GM18505 (cell line): Measurements from ENCODE around the gene PRDX1.

ENCODE experiments used
- ATAC-seq: cut with Tn5 transposase; IDR thresholded peaks from one replicate; pipeline ENCODE4 v1.9.1; 2021; ENCODE audit not compliant: unreplicated experiment
- POLR2A ChIP-seq: IDR thresholded peaks from 4 replicates; pipeline ENCODE4 v1.6.1; 2011; ENCODE audit warnings: borderline replicate concordance; ENCODE audit not compliant: insufficient read depth, insufficient read length; ENCODE audit errors: extremely low read depth

PRDX1 gene

DNA sequence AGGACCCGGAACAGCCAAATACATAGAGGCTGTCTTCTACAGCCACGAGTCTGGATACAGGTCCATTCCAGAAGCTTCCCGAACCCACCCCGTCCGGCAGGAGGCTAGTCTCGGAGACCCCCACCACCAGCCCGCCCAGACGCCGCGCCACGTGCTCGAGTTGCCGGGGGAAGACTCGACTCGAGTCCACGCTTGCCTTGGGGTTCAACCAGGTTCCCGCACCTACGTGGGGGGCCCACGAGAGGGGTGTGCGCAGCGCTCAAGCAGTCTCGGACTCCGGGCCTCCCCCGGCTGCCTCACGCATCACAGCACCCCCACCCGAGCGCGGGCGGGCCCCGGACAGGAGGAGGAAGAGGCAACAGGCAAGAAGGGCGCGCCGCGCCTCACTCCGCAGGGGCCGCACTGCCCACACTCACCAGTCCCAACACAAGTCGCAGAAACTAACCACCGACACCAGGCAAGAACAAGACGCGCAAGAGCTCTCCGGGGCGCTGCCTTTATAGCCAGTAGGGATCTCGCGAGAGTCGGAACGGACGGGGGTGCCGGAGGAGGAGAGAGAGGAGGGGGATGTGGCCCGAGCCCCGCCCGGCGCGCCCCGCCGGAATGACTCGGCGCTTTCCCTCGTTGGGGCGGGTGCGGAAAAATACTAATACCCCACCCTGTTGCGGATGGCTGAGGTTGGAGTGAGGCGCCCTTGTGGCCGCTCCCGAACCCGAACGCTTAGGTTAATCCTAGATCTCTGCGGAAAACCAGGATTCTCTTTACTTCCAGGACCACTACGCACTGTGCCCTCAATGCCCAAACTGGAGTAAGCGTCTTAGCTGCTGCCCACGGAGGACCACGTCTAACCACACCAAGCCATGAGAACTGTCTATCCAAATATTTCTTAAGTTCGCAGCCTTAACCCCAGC lies at the start of gene PRDX1:
PRDX1 (minus strand) TSS at position 472 of the 911 bp plus-strand sequence. CDS start 2,841 bp downstream, outside the sequence.
- ATAC-seq, result peak; percentile 79
- peak; percentile 100 for TF ChIP-seq POLR2A

DNA sequence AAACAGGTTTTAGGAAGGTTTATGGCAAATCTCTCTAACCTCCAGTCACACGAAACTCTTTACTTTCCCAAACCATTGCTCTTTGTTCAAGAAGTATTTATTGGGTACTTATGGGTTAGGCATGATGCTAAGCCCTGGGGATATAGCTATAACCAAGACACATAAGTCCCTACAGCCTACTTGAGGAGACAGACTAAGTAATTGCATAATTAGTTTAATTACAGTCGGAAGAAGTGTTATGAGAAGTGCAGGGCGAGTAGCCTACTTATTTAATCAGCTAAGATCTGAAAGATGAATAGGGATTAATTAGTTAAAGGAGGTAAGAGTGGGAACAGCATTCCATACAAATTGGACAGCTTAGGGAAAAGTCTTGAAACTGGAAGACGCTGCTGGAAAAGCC lies 48.9 kb upstream of the PRDX1 start:
- no peak for ATAC-seq

DNA sequence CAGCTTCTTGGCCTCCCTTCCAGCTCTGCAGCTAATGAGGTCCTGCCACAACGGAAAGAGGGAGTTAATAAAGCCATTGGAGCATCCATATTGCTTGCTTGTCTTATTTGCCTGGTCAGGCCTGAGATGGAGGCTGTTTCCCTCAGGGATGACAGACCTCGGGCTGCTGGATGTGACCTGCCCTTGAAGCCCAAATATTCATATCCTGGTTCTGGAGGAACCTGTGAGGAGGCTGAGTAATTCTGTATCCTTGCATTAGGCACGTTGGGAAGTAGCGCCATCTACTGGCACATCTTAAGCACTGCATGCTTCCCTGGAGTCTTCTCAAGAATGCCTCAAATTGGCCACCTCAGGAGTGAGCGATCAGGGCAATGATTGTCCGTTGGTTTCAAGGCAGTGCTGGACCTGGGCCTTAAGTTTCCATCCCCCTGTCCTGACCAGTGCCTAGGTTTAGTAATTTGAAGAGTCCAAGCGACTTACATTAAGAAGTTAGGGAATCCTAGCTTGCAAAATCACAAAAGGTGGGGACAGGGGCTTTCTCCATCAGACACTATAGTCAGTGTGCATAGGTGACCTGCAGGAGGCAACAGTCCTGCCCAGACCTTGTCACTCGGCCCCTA lies 48.4 kb upstream of the PRDX1 start:
- peak; percentile 31 for TF ChIP-seq POLR2A
- ATAC-seq, result no peak

More for the DNA sequence above, 48.9 kb upstream of the PRDX1 start:
- TF ChIP-seq POLR2A, result no peak

DNA sequence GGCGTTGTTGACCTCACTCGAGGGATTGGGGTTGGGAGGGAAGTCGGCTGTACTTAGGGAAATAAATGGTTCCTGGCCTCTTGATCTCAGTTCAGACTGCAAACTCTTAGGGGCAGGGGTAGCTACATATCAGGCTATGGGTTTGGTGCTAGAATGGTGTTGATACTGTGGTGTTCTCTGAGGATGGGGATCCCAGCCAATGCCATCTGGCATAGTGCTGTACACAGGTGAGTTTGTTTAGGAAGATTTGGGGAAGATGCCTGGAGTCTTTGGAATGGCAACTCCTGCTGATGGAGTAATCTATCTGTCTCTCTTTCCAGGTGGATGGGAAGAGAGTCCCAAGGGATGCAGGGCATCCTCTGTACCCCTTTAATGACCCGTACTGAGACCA lies 47.9 kb upstream of the PRDX1 start:
- TF ChIP-seq POLR2A, result no peak

DNA sequence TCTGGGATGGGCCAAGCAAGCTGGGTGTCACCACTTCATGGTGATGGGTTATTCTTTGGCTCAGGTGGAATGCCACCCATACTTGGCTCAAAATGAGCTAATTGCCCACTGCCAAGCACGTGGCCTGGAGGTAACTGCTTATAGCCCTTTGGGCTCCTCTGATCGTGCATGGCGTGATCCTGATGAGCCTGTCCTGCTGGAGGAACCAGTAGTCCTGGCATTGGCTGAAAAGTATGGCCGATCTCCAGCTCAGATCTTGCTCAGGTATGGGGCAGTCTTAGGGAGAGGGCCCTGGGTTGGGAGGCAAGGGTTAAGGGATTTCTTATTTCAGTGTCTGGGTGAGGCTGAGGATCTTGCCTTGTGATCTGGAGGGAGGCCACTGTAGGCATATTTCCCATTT lies 46.7 kb upstream of the PRDX1 start:
- no peak for ATAC-seq
- no peak for TF ChIP-seq POLR2A

More for the DNA sequence above, 47.9 kb upstream of the PRDX1 start:
- ATAC-seq, result no peak

DNA sequence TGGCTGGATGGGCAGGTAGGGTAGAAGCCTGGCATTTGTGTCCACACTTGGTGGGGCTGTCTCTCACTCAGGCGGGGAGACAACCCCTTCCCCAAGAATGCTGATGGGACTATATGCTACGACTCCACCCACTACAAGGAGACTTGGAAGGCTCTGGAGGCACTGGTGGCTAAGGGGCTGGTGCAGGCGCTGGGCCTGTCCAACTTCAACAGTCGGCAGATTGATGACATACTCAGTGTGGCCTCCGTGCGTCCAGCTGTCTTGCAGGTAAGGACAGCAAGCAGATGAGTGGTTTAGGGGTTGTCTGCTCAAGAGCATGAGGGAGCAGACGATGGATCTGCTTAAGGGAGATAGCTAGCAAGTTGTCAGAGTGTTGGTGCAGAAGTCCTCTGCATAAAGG lies 46.2 kb upstream of the PRDX1 start:
- no peak for ATAC-seq
- TF ChIP-seq POLR2A, result no peak

DNA sequence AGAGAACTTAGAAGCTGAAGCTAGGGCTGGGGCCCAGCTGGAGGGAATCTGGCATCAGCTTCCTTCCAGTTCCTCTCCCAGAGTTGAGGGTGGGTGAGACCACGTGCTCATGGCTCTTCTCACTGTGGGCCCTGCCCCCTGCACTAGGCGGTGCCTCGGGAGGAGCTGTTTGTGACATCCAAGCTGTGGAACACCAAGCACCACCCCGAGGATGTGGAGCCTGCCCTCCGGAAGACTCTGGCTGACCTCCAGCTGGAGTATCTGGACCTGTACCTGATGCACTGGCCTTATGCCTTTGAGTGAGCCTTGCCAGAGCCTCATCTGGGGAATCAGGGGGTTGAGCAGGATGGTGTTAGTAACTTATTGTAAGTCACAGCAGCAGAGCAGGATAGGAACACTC lies 45.0 kb upstream of the PRDX1 start:
- no peak for ATAC-seq

DNA sequence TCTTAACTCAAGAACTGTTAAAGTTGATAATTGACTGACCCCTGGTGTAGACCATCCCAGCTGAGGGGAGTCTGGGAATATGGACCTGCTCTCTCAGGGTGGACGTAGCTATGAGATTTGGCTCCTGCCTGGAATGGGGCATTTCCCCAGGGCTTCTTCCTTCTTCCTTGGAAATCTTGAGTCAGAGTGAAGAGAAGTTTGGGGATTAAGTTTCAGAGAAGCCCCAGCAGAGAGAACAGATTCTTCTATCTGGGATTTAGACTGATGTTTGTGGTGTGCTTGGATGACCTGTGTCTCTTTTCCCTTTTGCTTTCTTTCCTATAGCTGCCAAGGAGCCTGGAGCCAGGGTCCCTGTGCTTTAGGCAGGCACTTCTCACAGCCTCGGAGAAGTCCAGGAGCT lies 42.2 kb upstream of the PRDX1 start:
- ATAC-seq, result no peak
- no peak for TF ChIP-seq POLR2A

More for the DNA sequence above, 45.0 kb upstream of the PRDX1 start:
- no peak for TF ChIP-seq POLR2A

DNA sequence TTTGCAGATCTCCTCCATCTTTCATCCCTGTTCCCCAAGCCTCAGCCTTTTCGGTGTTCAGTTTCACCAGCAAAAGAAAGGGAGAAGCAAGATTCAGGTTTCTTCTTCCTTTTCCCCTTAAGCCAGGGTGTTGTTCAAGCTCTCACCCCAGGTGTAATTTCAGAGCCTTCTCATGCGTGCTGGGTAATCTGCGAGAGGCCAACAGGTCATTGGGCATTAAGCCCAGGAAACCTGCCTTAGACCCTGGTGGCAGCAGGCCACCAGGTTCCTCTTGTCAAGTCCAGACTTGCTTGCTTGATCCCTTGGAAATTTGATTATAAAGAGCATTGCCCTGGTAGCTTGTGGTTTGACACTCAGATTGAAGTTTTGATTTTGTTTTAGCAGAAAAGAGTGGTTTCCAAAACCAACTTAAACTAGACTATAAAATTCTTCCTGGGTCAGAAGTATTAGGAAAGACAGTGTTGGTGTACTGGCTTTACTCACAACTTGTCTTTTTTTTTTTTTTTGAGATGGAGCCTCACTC lies 35.8 kb upstream of the PRDX1 start:
- no peak for ATAC-seq
- no peak for TF ChIP-seq POLR2A

DNA sequence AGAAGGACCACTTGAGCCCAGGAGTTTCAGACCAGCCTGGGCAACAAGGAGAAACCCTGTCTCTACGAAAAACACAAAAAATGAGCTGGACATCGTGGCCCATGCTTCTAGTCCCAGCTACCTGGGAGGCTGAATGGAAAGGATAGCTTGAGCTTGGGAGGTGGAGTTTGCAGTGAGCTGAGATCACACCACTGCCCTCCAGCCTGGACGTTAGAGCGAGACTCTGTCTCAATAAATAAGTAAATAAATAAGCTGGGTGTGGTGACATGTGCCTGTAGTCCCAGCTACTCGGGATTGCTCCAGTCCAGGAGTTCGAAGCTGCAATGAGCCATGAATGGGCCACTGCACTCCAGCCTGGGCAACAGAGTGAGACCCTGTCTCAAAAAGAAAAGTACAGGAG lies 32.5 kb upstream of the PRDX1 start:
- TF ChIP-seq POLR2A, result no peak
- no peak for ATAC-seq

DNA sequence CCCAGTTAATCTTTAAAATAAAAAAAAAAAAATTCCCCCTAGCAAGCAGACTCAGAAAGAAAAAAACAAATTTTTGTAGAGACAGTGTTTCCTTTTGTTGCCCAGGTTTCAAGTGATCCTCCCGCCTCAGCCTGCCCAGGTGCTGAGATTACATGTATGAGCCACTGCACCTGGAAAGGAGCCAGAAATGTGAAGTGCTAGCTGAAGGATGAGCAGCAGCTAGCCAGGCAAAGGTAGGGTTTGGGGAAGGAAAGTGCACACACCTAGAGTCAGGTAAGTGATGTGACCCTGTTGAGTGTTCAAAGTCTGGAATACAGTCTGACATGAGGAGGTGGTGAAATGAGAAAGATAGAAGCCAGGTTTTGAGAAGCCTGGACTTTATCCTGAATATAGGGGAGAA lies 30.6 kb upstream of the PRDX1 start:
- no peak for TF ChIP-seq POLR2A
- no peak for ATAC-seq

DNA sequence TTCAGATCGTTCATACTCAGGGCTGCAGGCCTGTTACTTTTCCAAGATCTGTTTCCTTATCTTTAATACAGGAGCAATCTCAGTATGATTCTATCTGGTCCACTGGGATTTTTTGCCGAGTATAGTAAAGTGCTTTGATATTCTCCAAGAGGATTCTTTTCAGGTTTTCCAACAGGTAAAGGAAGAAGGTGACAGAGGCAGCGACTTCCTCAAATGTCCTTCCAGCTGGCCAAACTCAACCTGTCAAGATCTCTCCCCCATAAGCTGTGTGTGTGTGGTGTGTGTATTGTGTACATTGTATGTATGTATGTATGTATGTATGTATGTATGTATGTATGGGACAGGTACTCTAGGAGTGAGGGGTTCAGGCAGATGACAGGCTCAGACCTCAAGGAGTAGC lies 30.0 kb upstream of the PRDX1 start:
- no peak for TF ChIP-seq POLR2A
- ATAC-seq, result no peak

DNA sequence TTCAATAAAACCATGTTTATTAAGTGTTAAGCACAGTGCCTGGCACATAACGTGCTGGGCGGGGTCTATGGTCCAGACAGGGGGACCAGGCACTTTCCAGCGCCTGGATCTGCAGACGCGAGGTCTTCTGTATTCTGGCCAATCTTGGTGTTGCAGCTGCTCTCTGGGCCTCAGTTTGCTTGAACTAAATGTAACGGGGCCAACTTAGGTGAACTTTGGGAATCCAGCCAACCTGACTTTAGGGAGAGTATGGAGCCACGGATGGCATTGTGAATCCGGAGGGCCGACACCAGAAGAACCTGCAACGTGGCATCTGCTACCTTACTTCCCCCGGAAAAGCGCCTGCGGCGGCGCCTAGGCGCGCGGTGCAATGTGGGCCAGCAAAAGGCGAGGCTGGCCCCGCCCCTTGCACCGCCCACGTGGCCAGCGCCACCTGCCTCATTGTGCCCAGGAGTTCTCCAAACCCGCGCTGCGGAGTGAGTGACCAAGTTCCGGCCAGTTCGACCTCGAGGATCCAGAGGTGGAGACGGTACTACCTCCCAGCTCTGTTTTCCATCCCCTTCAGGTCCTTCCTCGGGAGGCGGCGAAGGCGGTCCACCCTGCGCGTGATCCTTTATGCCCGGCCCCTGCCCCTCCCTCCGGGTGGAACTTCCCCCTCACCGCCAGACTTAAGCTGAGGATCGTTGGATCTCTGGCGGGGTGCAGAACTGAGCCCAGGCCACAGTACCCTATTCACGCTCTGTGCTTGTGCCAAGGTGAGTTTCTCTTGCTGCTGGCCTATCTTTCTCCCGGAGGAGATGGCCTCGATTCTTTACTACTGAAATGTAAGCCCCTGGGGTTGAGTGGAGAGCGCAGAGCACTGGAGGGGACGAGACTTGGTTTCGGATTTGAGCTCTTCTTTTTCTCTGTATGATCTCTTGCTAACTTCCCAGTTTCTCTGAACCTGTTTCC lies 29.0 kb upstream of the PRDX1 start, which contains the start of gene AKR1A1:
AKR1A1 (plus strand) TSS at position 426 of the 951 bp plus-strand sequence. CDS start 10,969 bp downstream, outside the sequence.
- peak; percentile 83 for ATAC-seq
- TF ChIP-seq POLR2A, result peak; percentile 95

DNA sequence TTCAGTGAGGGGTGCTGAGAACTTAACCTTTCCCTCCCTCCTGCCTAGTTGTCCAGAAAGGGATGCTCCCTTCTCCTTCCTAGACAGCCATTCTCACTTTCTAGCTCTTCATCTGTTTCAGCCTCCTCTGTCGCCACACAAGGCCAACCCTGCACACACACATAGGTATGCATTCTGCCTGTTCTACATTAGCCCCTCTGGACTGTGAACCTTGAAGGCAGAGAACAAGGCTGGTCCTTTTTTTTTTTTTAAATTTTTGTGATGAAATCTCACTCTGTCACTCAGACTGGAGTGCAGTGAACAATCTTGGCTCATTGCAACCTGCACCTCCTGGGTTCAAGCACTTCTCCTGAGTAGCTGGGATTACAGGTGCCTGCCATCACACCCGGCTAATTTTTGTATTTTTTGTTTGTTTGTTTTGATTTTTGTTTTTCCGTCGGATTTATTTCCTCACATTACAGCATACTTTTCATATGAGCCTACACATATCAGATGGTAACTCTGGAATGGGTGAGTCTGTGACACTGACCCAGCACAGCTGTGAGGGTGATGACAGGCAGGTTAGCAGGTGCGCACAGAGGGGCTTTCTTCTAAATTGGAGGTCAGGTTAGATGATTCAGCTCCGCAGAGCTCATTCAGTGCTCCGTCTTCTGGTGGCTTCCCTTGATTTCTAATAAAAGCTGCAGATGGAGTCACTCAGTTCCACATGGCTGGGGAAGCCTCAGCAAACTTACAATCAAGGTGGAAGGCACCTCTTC lies 24.0 kb upstream of the PRDX1 start:
- no peak for ATAC-seq

More for the DNA sequence above, 24.0 kb upstream of the PRDX1 start:
- TF ChIP-seq POLR2A, result no peak
